GM18511 (cell line): Measurements from ENCODE around the gene DUSP6.

ENCODE experiments used
- ATAC-seq: cut with Tn5 transposase; IDR thresholded peaks from one replicate; pipeline ENCODE4 v1.9.1; 2021; ENCODE audit warnings: mild to moderate bottlenecking, moderate library complexity; ENCODE audit not compliant: unreplicated experiment

DUSP6 gene

GRCh38 chr12:89376202-89376529 is 23.9 kb upstream of the DUSP6 start:
- ATAC-seq: no peak

GRCh38 chr12:89373763-89374572 is 21.7 kb upstream of the DUSP6 start:
- ATAC-seq: no peak

- no peak for ATAC-seq
Observed at GRCh38 chr12:89372584-89373370, 20.5 kb upstream of the DUSP6 start.

GRCh38 chr12:89370850-89371249 is 18.5 kb upstream of the DUSP6 start:
- ATAC-seq: no peak

GRCh38 chr12:89370421-89370831 is 18.1 kb upstream of the DUSP6 start:
- ATAC-seq: no peak

GRCh38 chr12:89369166-89369565 is 16.9 kb upstream of the DUSP6 start:
- no peak for ATAC-seq

- ATAC-seq: no peak
Observed at GRCh38 chr12:89368391-89368790, 16.1 kb upstream of the DUSP6 start.

- no peak for ATAC-seq
Observed at GRCh38 chr12:89366676-89367364, 14.5 kb upstream of the DUSP6 start.

GRCh38 chr12:89364631-89365030 is 12.3 kb upstream of the DUSP6 start:
- no peak for ATAC-seq

- no peak for ATAC-seq
Observed at GRCh38 chr12:89364058-89364457, 11.8 kb upstream of the DUSP6 start.

- no peak for ATAC-seq
Observed at GRCh38 chr12:89363582-89363981, 11.3 kb upstream of the DUSP6 start.

- ATAC-seq: no peak
Observed at GRCh38 chr12:89363084-89363483, 10.8 kb upstream of the DUSP6 start.

GRCh38 chr12:89359615-89360014 is 7.3 kb upstream of the DUSP6 start:
- no peak for ATAC-seq

- no peak for ATAC-seq
Observed at GRCh38 chr12:89358805-89359204, 6.5 kb upstream of the DUSP6 start.

- ATAC-seq: no peak
Observed at GRCh38 chr12:89357297-89357730, 5.0 kb upstream of the DUSP6 start.

- no peak for ATAC-seq
Observed at GRCh38 chr12:89356069-89356665, 3.9 kb upstream of the DUSP6 start.

- ATAC-seq: no peak
Observed at GRCh38 chr12:89355243-89356068, 3.2 kb upstream of the DUSP6 start.

GRCh38 chr12:89354612-89355067 is 2.3 kb upstream of the DUSP6 start:
- no peak for ATAC-seq

GRCh38 chr12:89353823-89354611 is 1.7 kb upstream of the DUSP6 start:
- ATAC-seq: peak; percentile 40
